HEK293T (cell line): ENCODE measurements around the gene TJP2.

Source experiments
- BHLHE40 ChIP-seq: fragments of 450-650 bp; IDR thresholded peaks from 2 replicates; pipeline ENCODE4 v1.6.1; 2016; ENCODE audit warnings: mild to moderate bottlenecking, moderate library complexity, borderline replicate concordance
- CTBP1 ChIP-seq: fragments of 450-650 bp; IDR thresholded peaks from 2 replicates; pipeline ENCODE4 v1.6.1; 2016; ENCODE audit warnings: borderline replicate concordance
- ELF4 ChIP-seq: fragments of 450-650 bp; IDR thresholded peaks from 2 replicates; pipeline ENCODE4 v1.6.1; 2017; ENCODE audit warnings: antibody characterized with exemption
- HDGF ChIP-seq: fragments of 450-650 bp; IDR thresholded peaks from 2 replicates; pipeline ENCODE4 v1.6.1; 2017; ENCODE audit warnings: antibody characterized with exemption, borderline replicate concordance
- SUZ12 ChIP-seq: fragments of 450-650 bp; IDR thresholded peaks from 2 replicates; pipeline ENCODE4 v1.6.1; 2016; ENCODE audit warnings: mild to moderate bottlenecking
- TARDBP ChIP-seq: fragments of 450-650 bp; IDR thresholded peaks from 2 replicates; pipeline ENCODE4 v1.6.1; 2016

GRCh38 chr9:69137311-69137710, 36.8 kb upstream of the TJP2 start:
- TF ChIP-seq ELF4 = no peak
- TF ChIP-seq SUZ12 = no peak
- no peak for TF ChIP-seq BHLHE40
- no peak for TF ChIP-seq HDGF
- TF ChIP-seq CTBP1 = no peak
- TF ChIP-seq TARDBP = no peak
